GM12878 (cell line): ENCODE results near the gene HSF4. TPM values are rescaled to one million over a fixed set of nuclear protein-coding genes. Genes with fewer than 3 reads are reported as not detected.
A peak's percentile ranks its signal among the peaks of the same experiment; 100 is the strongest.

Source experiments
- ATAC-seq: fragments of 200-7000 bp; cut with Tn5 transposase; 3 replicates; pipeline ENCODE4 v1.9.1; 2020; ENCODE audit warnings: mild to moderate bottlenecking, moderate library complexity
- BruUV-seq: library from RNA; stranded (reverse); fragments of 400-500 nt; replicated peaks from 2 replicates; lab custom pipeline; 2021; lab: Mats Ljungman, UMichigan
- CTCF ChIA-PET: fragments of 300-600 bp; sonication (Branson Sonifier 250); formaldehyde crosslinking; extraction: SDS; loops from one replicate; lab custom pipeline; 2021; ENCODE audit warnings: inconsistent platforms; lab: Yijun Ruan, JAX
- POLR2A ChIA-PET: fragments of 350-600 bp; formaldehyde crosslinking; extraction: SDS; loops from one replicate; lab custom pipeline; 2021; ENCODE audit warnings: inconsistent platforms; lab: Charles Lee
- RAD21 ChIA-PET: fragments of 300-600 bp; sonication (Branson Sonifier 250); formaldehyde crosslinking; loops from one replicate; lab custom pipeline; 2023; ENCODE audit warnings: antibody characterized with exemption; ENCODE audit not compliant: unreplicated experiment; lab: Charles Lee
- SMC1A ChIA-PET: fragments of 300-600 bp; sonication (Branson Sonifier 250); formaldehyde crosslinking; loops from one replicate; lab custom pipeline; 2023; ENCODE audit not compliant: unreplicated experiment, uncharacterized antibody; lab: Charles Lee
- DNase-seq: peaks from one replicate; pipeline ENCODE4 v3.0.0-alpha.2; 2011; ENCODE audit warnings: low read depth, low spot score
- FAIRE-seq: peaks from 3 replicates; lab custom pipeline; 2011; peaks lifted over from hg19 to GRCh38; lab: Jason Lieb, UNC
- H2AFZ ChIP-seq: 2 replicates; pipeline ENCODE4 v1.6.0; 2011; ENCODE audit warnings: low read depth, low read length, control low read depth; ENCODE audit not compliant: control insufficient read depth
- H3K27ac ChIP-seq: 2 replicates; pipeline ENCODE4 v1.5.1; 2011; ENCODE audit warnings: control low read depth; ENCODE audit not compliant: control insufficient read depth, insufficient read depth
- H3K27me3 ChIP-seq, 2 experiments: replicated peaks in 1 of 2; 2 replicates each; pipeline versions ENCODE4 v1.6.0 to v1.6.1; 2011; ENCODE audit warnings: low read length in 1 of 2; ENCODE audit not compliant: control insufficient read depth in 2 of 2, insufficient read depth in 2 of 2
- H3K36me3 ChIP-seq, 2 experiments: 2 replicates each; pipeline ENCODE4 v1.5.1; 2011; ENCODE audit warnings: low read length in 1 of 2; ENCODE audit not compliant: control insufficient read depth in 2 of 2, insufficient read depth in 2 of 2
- H3K4me1 ChIP-seq: 2 replicates; pipeline ENCODE4 v1.6.1; 2011; ENCODE audit warnings: mild to moderate bottlenecking, low read length, moderate library complexity, mixed read lengths; ENCODE audit not compliant: control insufficient read depth, insufficient read depth
- H3K4me2 ChIP-seq: 2 replicates; pipeline ENCODE4 v1.6.0; 2011; ENCODE audit warnings: control low read depth; ENCODE audit not compliant: control insufficient read depth, insufficient read depth
- H3K4me3 ChIP-seq: fragments of 200-600 bp; sonication (generic); 2 replicates; pipeline ENCODE4 v1.5.1; 2016
- H3K79me2 ChIP-seq: 2 replicates; pipeline ENCODE4 v1.6.0; 2011; ENCODE audit warnings: low read length; ENCODE audit not compliant: control insufficient read depth, insufficient read depth
- H3K9ac ChIP-seq: 2 replicates; pipeline ENCODE4 v1.8.0; 2011; ENCODE audit warnings: low read length, control low read depth, mixed read lengths; ENCODE audit not compliant: control insufficient read depth, insufficient read depth
- H3K9me3 ChIP-seq: replicated peaks from 3 replicates; pipeline ENCODE4 v1.5.1; 2011; ENCODE audit warnings: mild to moderate bottlenecking, low read length; ENCODE audit not compliant: control insufficient read depth, insufficient read depth
- H4K20me1 ChIP-seq: 2 replicates; pipeline ENCODE4 v1.6.0; 2011; ENCODE audit not compliant: control insufficient read depth, insufficient read depth
- CUX1 ChIP-seq: IDR thresholded peaks from 2 replicates; pipeline ENCODE4 v1.6.1; 2012; ENCODE audit warnings: improper control_type of control experiment, low read depth, low read length; ENCODE audit not compliant: insufficient replicate concordance
- HCFC1 ChIP-seq: fragments of 150-350 bp; IDR thresholded peaks from 2 replicates; pipeline ENCODE4 v1.6.1; 2014; ENCODE audit warnings: low read length
- MLLT1 ChIP-seq: fragments of 450-650 bp; IDR thresholded peaks from 2 replicates; pipeline ENCODE4 v1.6.1; 2016; ENCODE audit warnings: mild to moderate bottlenecking
- NBN ChIP-seq: fragments of 450-650 bp; IDR thresholded peaks from 2 replicates; pipeline ENCODE4 v1.6.1; 2016
- NR2F1 ChIP-seq: fragments of 450-650 bp; conservative IDR thresholded peaks from 2 replicates; pipeline ENCODE4 v1.6.1; 2017; ENCODE audit warnings: mild to moderate bottlenecking
- SUZ12 ChIP-seq: fragments of 200-600 bp; sonication (generic); IDR thresholded peaks from one replicate; pipeline ENCODE4 v1.6.1; 2018; ENCODE audit warnings: antibody characterized with exemption, mild to moderate bottlenecking; ENCODE audit not compliant: unreplicated experiment
- WGBS: methylation state at CpG from one replicate; pipeline ENCODE4 v1.1.6; 2016; ENCODE audit warnings: low lambda C conversion rate; ENCODE audit not compliant: insufficient replicate concordance, insufficient coverage; ENCODE audit errors: missing lambda C conversion rate; 5-methylcytosine and 5-hydroxymethylcytosine counted together
- in situ Hi-C: fragments of 300-500 bp; cut with MboI; formaldehyde crosslinking; loops from 9 replicates; pipeline ENCODE4 v1.14.3; 2018; ENCODE audit warnings: mixed read lengths
- intact Hi-C: fragments of 100-400 bp; cut with micrococcal nuclease; formaldehyde crosslinking; loops from one replicate; pipeline ENCODE4 v1.14.2; 2022; ENCODE audit not compliant: unreplicated experiment
- polyA plus RNA-seq, 11 experiments: library from polyadenylated mRNA; depleted of rRNA in 4 of 11; unstranded in 6 of 11; stranded (reverse) in 5 of 11; fragments of >200 nt; fragmentation: Nextera tagmentation in 4 of 11; fragmentation: Illumina TruSeq in 1 of 11; extraction: Ambion mirVana in 4 of 11; extraction: Trizol in 1 of 11; gene quantifications; 1 replicate in 1 of 11; 2 replicates in 10 of 11; pipeline versions ENCODE4 v1.2.1 to v1.2.3, GENCODE V29; 2011 to 2016; ENCODE audit warnings: inconsistent platforms in 2 of 11, missing spikeins in 2 of 11, low read depth in 1 of 11
- total RNA-seq, 4 experiments: library from RNA; depleted of rRNA in 3 of 4; stranded (reverse); fragments of >200 nt in 3 of 4; fragmentation: Illumina TruSeq in 1 of 4; extraction: Trizol in 1 of 4; gene quantifications; 2 replicates each; pipeline versions ENCODE4 v1.2.1 to v1.2.3, GENCODE V29; 2013 to 2021

HSF4 gene
- total and polyA plus RNA-seq, 10 of the 15 experiments (the other 5 are each of a cell fraction or from before 2014, with no cell fraction given): 0.31 to 9.9 (median 2.6) TPM; not detected in 1

GRCh38 chr16:67166110-67166547 lies 1.6 kb downstream of the HSF4 start:
- no peaks in the 10 kb centered on the region; the same call in 1 of the 2 replicates for H4K20me1 ChIP-seq
- no peaks in the 10 kb centered on the region for H3K79me2 ChIP-seq
- ChIA-PET RAD21 (no interaction called here), SMC1A (interaction anchor here (1.0 kb wide), 1 partner anchor 19 kb away, joined by 3 read pairs; no protein-coding TSS in a partner anchor), POLR2A (no interaction called here)
- intact Hi-C loops: no loop called here
- H3K27me3 ChIP-seq: peaks cover 2 to 18% of the 10 kb centered on the region in 2 experiments
- no peak for ATAC-seq
- H3K36me3 ChIP-seq: no peaks in the 10 kb centered on the region
- TF ChIP-seq NR2F1: no peak
- TF ChIP-seq HCFC1: no peak
- peak; percentile 63 for TF ChIP-seq MLLT1
- TF ChIP-seq NBN: no peak
- TF ChIP-seq, all 136 proteins: peak for 1
- FAIRE-seq (no peak), DNase-seq (no peak)
- Histone ChIP-seq H3K27ac (no peak overlapping the region), H3K4me2 (no peak overlapping the region), H3K9me3 (no peaks in the 10 kb centered on the region; the same call in 2 of the 3 replicates), H3K9ac (no peak overlapping the region), H2AFZ (no peak overlapping the region), H3K4me1 (peaks cover 52% of the 10 kb centered on the region), H3K4me3 (no peak overlapping the region)
- CTCF ChIA-PET: interaction anchor here (0.7 to 1.3 kb wide), 4 partner anchors 9 to 62 kb away, joined by 3 to 6 read pairs (median 4); no protein-coding TSS in a partner anchor
- no TSS peak for BruUV-seq
- 54% methylated on average over 15 of the region's 18 CpGs for WGBS
- in situ Hi-C loops: no loop called here

- no peaks in the 10 kb centered on the region; the same call in 1 of the 2 replicates for H4K20me1 ChIP-seq
- ChIA-PET POLR2A (interaction anchor here (1.0 kb wide), 1 partner anchor 11 kb away, joined by 3 read pairs; no protein-coding TSS in a partner anchor), RAD21 (no interaction called here), CTCF (interaction anchor here (0.7 to 5.4 kb wide), 5 partner anchors 7 to 149 kb away, joined by 3 to 60 read pairs (median 6); partner anchors contain the start of genes FBXL8 and TRADD), SMC1A (interaction anchor here (1.0 to 1.1 kb wide), 2 partner anchors 18 to 149 kb away, joined by 3 read pairs; no protein-coding TSS in a partner anchor)
- ATAC-seq (no peak), DNase-seq (no peak), FAIRE-seq (no peak)
- no peaks in the 10 kb centered on the region for H3K36me3 ChIP-seq
- no peaks in the 10 kb centered on the region for H3K79me2 ChIP-seq
- peaks cover 49% of the 10 kb centered on the region for H3K4me1 ChIP-seq
- 58% methylated on average over 5 of the region's 5 CpGs for WGBS
- H3K9me3 ChIP-seq: no peaks in the 10 kb centered on the region; the same call in 2 of the 3 replicates
- intact Hi-C loops: no loop called here
- H2AFZ ChIP-seq: no peak overlapping the region
- no peak overlapping the region for H3K27ac ChIP-seq
- no peak overlapping the region for H3K4me2 ChIP-seq
- BruUV-seq: no TSS peak
- in situ Hi-C loops: no loop called here
- no peak overlapping the region for H3K4me3 ChIP-seq
- peaks cover 2 to 18% of the 10 kb centered on the region in 2 experiments for H3K27me3 ChIP-seq
- no peak overlapping the region for H3K9ac ChIP-seq
- TF ChIP-seq CUX1 (no peak), SUZ12 (no peak)
Measured at GRCh38 chr16:67166598-67167168, 2.1 kb downstream of the HSF4 start.
